GM18526 (cell line): Measurements from ENCODE around the gene MXRA7.

Experiments used
- POLR2A ChIP-seq: IDR thresholded peaks from 3 replicates; pipeline ENCODE4 v1.6.1; 2011; ENCODE audit not compliant: insufficient read length; ENCODE audit errors: extremely low read depth

MXRA7 gene

DNA sequence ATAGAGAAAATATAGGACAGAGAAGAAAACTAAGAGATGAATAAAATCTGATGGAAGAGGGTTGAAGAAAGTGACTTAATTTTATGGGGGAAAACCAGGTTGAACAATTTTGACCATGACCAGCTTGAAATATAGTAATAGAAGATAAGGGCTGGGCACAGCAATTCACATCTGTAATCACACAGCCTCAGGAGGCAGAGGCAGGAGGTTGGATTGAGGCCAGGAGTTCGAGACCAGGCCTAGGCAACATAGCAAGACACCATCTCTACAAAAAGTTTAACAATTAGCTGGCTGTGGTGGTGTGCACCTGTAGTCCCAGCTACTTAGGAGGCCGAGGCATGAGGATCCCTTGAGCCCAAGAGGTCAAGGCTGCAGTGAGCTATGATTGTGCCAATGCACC is 8.7 kb downstream of the MXRA7 start:
- no peak for TF ChIP-seq POLR2A

GRCh38 chr17:76701471-76701967 is 9.2 kb downstream of the MXRA7 start:
- no peak for TF ChIP-seq POLR2A

DNA sequence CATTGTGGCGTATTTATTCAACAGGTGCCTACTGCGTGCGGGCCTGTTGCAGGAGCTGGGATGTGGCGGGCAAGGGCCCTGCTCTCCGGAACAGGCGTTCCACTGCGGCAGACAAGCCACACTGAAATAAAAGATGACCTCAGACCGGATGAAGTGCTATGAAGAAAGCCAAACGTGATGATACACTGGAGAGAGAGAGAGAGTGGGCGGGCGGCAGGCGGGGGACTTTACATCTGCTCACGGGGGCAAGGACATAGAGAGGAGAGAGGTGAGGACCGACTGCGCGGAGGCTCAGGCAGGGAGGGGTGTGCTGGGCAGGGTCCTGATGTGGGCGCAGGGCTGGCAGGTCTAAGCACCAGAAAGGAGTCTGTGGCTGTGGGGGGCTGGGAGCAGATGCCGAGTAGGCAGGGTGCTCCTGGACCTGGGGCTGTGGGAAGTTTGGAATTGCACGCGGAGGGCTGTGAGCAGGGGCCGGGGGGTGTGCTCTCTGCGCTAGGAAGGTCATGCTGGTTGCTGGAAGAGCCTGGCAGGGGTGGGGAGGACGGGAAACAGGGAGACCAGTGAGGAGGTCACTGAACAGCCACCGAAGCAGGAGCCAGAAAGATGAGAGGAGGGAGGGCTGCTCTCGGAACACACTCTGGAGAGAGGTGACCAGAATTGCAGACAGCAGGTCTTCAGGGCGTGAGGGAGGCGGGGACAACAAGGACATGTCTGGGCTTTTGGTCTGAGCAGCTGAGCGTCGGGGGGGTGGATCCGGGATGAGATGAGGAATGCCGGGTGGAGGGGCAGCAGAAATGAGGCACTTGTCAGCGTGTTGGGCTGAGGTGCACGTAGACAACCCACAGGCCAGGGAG is 9.9 kb downstream of the MXRA7 start:
- TF ChIP-seq POLR2A, result no peak

DNA sequence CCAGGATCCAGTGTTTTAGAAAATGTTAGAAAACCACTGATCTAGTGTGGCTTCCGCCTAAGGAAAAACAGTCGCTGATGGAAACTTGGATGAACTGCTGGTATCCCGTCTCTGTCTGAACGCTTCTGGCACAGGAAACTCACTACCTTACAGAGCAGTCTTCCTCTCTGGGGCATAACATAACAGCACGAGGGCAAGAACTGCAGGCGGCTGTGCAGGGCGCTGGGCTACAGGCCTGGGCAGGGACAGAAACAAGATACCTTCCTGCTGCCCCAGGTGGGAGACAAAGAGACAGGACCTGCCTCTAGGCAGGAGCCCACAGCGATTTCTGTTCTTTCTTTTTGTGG is 10.5 kb downstream of the MXRA7 start:
- no peak for TF ChIP-seq POLR2A

- no peak for TF ChIP-seq POLR2A
These were observed 12.9 kb downstream of the MXRA7 start for GRCh38 chr17:76697702-76698465.

DNA sequence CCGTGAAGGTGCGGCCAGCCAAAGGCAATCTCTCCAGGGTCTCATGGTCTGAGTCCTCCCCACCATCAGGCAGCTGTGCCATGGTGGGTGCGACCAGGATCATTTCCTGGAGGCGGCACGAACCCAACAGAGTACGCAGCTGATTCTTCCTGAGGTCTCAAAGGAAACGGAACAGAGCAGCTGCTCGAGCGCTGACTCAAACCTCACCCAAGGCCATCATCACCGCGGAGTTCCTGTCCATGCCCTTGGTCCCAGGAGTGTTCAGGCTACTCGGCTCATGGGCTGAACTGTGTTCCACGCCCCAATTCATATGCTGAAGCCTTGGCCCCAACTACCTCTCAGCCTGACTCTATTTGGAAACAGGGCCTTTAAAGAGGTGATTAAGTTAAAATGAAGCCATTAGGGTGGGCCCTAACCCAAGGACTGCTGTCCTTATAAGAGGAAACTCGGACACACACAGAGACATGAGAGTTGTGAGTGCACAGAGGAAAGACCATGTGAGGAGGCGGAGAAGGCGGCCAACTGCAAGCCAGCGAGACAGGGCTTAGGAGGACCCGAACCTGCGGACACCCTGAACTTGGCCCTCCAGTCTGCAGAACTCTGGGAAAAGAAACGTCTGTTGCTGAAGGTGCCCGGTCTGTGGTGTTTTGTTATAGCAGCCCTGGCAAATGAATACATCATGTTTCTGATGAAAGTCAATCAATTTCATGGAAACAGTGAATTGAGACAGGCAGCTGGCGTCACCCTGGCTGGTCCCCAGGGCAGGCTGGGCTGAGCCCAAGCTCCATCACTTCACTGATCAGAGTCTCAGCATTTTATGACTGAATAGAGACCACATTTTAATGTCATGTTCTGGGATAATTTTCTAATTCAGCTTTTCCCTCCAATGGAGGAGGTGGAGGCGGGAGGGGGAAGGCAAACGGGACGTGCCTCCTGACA is 13.7 kb downstream of the MXRA7 start:
- no peak for TF ChIP-seq POLR2A

- no peak for TF ChIP-seq POLR2A
These were observed 15.5 kb downstream of the MXRA7 start for GRCh38 chr17:76695059-76695831.

GRCh38 chr17:76691379-76692191 is 19.2 kb downstream of the MXRA7 start:
- no peak for TF ChIP-seq POLR2A

DNA sequence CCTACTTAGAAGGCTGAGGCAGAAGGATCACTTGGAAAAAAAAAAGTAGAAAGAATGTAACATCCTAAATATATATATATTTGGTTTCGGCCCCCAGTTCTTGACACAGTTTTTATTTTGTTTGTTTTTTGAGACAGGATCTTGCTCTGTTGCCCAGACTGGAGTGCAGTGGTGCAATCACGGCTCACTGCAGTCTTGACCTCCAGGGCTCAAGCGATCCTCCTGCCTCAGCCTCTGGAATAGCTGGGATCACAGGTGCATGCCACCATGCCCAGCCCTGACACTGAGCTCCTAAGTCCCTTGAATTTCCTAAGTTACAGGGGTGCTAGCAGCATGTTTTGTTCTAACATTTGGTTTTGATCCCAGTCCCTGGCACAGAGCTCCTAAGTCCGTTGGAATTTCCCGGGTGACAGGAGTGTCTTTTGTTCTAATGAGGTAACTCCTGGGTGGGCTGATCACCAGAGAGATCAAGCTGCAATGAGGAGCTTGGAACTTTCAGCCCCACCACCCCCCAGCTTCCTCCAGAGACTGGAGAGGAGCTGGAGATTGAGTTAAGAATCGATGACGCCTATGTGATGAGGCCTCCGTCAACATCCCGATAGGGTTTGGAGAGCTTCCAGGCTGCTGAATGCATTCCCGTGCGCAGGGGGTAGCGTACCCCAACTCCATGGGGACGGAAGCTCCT is 20.0 kb downstream of the MXRA7 start:
- TF ChIP-seq POLR2A, result no peak

- TF ChIP-seq POLR2A, result no peak
These were observed 20.9 kb downstream of the MXRA7 start for GRCh38 chr17:76689859-76690258.

DNA sequence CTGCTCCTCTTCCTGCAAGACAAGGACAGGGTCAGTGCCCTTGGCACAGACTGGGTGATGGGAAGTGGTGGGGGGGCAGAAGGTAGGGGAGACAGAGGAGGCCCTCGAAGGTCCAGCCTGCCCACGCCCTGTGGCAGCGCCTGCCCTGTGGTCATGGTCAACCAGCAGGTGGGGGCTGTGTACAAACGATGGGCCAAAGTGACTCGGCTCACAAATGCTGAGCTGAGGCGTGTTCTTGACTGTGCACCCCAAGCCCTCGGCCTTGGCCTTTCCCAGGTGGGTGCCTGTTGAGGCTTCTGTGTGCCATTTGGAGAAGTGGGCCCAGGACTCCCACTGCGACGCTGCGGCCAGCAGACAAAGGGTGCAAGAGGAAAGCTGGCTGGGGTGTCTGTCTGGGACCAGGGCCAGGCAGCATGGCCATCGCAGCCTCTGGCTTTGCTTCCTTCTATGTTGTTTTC is 22.6 kb downstream of the MXRA7 start:
- no peak for TF ChIP-seq POLR2A

- no peak for TF ChIP-seq POLR2A
These were observed 23.2 kb downstream of the MXRA7 start for GRCh38 chr17:76687298-76688164.
